Measurements from ENCODE around the gene RASGRF1.

The RASGRF1 gene

DNA sequence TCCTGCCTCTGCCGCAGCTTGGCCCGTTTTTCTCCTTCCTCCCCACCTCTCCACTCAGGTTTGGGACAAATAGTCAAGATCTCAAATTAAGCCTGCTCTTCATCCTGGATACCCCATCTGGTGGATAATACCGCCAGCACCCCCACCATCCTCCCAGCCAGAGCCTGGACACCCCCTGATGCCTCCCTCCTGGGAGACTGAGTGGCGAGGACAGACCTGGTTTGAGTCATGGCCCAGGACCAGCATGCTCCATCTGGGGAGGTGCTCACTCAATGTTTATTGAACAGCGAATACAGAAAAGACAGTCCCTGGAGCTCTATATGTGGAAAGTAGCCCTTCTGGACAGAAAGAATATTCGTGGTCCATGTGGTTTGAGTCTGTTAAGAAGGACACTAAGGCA, 169.1 kb downstream of the RASGRF1 start:
- no peak for TF ChIP-seq CTCF (IDR thresholded peaks at IDR 0.05; ENCODE audit: low read depth, low read length)
- no peak overlapping the region for H3K4me3 ChIP-seq (ENCODE audit: low read depth, low read length)

- H3K4me3 ChIP-seq (ENCODE audit: low read depth, low read length): no peak overlapping the region
- TF ChIP-seq CTCF (IDR thresholded peaks at IDR 0.05; ENCODE audit: low read depth, low read length): no peak
Measured at GRCh38 chr15:78917888-78918287, 172.7 kb downstream of the RASGRF1 start.

DNA sequence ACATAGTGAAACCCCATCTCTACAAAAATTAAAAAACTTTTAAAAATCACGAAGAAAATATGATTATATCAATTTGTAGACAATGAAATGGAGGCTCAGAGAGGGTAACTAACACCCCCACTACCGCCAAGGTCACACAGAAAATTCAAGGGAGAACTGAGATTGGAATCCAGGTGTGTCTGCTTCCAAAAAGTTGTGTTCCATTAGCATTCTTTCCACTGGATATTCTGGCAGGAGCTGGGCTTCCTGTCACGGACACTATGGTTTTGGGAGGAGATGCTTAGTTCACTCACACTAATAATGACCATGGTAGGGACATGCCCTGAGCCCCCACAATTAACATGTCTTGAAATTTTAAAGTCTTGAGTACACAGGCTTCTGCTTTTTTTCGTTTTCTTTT, 174.5 kb downstream of the RASGRF1 start:
- no peak for TF ChIP-seq CTCF (IDR thresholded peaks at IDR 0.05; ENCODE audit: low read depth, low read length)
- H3K4me3 ChIP-seq (ENCODE audit: low read depth, low read length): no peak overlapping the region

DNA sequence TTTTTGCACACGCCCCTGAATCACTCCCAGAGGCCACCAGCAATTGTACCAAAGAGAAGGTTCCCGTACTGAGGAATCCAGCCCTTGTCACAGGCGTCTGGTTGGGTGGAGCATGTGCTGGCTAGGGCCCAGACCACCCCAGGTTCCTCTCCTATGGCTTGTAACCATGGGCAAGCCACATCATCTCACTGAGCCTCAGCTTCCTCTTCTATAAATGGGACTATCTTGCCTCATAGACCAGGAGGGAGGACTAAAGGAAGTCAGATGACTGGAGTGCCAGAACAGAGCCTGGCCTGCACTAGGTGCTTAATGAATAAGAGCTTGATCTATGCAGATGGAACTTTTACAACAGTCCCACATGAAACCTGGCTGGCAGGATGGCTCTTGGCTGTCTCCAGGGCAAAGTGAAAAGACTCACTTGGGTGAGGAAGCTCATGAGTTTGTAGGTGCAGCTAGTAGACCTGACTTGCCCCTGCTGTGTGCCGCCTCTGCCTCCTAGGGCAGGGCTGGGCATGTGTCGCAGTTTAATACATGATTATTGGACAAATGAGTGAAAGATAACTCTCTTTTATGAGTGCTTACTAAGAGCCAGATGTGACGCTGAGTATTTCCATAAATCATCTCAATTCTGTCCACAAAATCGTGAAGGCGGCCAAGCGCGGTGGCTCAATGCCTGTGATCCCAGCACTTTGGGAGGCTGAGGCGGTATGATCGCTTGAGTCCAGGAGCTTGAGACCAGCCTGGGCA, 175.1 kb downstream of the RASGRF1 start:
- no peak for TF ChIP-seq CTCF (IDR thresholded peaks at IDR 0.05; ENCODE audit: low read depth, low read length)
- no peak overlapping the region for H3K4me3 ChIP-seq (ENCODE audit: low read depth, low read length)

- no peak overlapping the region for H3K4me3 ChIP-seq (ENCODE audit: low read depth, low read length)
- TF ChIP-seq CTCF (IDR thresholded peaks at IDR 0.05; ENCODE audit: low read depth, low read length): 0 out of 2 replicates have a peak, but pooled peaks have one; percentile 13
Measured at GRCh38 chr15:78914027-78914764, 176.4 kb downstream of the RASGRF1 start.

DNA sequence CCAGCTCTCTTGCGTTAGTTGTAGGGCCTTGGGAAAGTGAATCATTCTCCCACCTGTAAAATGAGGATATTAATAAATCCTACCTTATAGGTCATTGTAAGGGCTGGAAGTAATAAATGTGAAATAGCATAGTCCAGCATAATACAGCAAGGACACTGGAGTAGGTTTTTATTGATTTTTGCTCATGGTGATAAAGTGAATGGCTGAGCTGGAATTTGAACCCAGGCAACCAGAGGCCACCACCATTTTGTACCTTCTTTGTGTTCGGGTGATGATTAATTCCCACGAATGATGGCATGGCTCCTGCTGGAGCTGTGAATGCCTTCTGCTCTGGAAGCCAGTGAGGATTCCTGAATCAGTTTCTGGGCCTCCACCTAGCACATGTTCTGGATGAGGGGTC, 177.6 kb downstream of the RASGRF1 start:
- H3K4me3 ChIP-seq (ENCODE audit: low read depth, low read length): no peak overlapping the region
- TF ChIP-seq CTCF (IDR thresholded peaks at IDR 0.05; ENCODE audit: low read depth, low read length): no peak

- no peak for TF ChIP-seq CTCF (IDR thresholded peaks at IDR 0.05; ENCODE audit: low read depth, low read length)
- H3K4me3 ChIP-seq (ENCODE audit: low read depth, low read length): no peak overlapping the region
Measured at GRCh38 chr15:78912316-78912715, 178.3 kb downstream of the RASGRF1 start.

Measured in WI38 (cell line).